GM12878 (cell line): Measurements from ENCODE around the gene PIM2. TPM values are rescaled to one million over a fixed set of nuclear protein-coding genes. Genes with fewer than 3 reads are reported as not detected.

ENCODE experiments used
- ATAC-seq: fragments of 200-7000 bp; cut with Tn5 transposase; 3 replicates; pipeline ENCODE4 v1.9.1; 2020; ENCODE audit warnings: mild to moderate bottlenecking, moderate library complexity
- BruUV-seq: library from RNA; stranded (reverse); fragments of 400-500 nt; replicated peaks from 2 replicates; lab custom pipeline; 2021; lab: Mats Ljungman, UMichigan
- CTCF ChIA-PET: fragments of 300-600 bp; sonication (Branson Sonifier 250); formaldehyde crosslinking; extraction: SDS; loops from one replicate; lab custom pipeline; 2021; ENCODE audit warnings: inconsistent platforms; lab: Yijun Ruan, JAX
- POLR2A ChIA-PET: fragments of 350-600 bp; formaldehyde crosslinking; extraction: SDS; loops from one replicate; lab custom pipeline; 2021; ENCODE audit warnings: inconsistent platforms; lab: Charles Lee
- RAD21 ChIA-PET: fragments of 300-600 bp; sonication (Branson Sonifier 250); formaldehyde crosslinking; loops from one replicate; lab custom pipeline; 2023; ENCODE audit warnings: antibody characterized with exemption; ENCODE audit not compliant: unreplicated experiment; lab: Charles Lee
- SMC1A ChIA-PET: fragments of 300-600 bp; sonication (Branson Sonifier 250); formaldehyde crosslinking; loops from one replicate; lab custom pipeline; 2023; ENCODE audit not compliant: unreplicated experiment, uncharacterized antibody; lab: Charles Lee
- DNase-seq: peaks from one replicate; pipeline ENCODE4 v3.0.0-alpha.2; 2011; ENCODE audit warnings: low read depth, low spot score
- FAIRE-seq: peaks from 3 replicates; lab custom pipeline; 2011; peaks lifted over from hg19 to GRCh38; lab: Jason Lieb, UNC
- H2AFZ ChIP-seq: 2 replicates; pipeline ENCODE4 v1.6.0; 2011; ENCODE audit warnings: low read depth, low read length, control low read depth; ENCODE audit not compliant: control insufficient read depth
- H3K27ac ChIP-seq: 2 replicates; pipeline ENCODE4 v1.5.1; 2011; ENCODE audit warnings: control low read depth; ENCODE audit not compliant: control insufficient read depth, insufficient read depth
- H3K27me3 ChIP-seq, 2 experiments: replicated peaks in 1 of 2; 2 replicates each; pipeline versions ENCODE4 v1.6.0 to v1.6.1; 2011; ENCODE audit warnings: low read length in 1 of 2; ENCODE audit not compliant: control insufficient read depth in 2 of 2, insufficient read depth in 2 of 2
- H3K36me3 ChIP-seq, 2 experiments: 2 replicates each; pipeline ENCODE4 v1.5.1; 2011; ENCODE audit warnings: low read length in 1 of 2; ENCODE audit not compliant: control insufficient read depth in 2 of 2, insufficient read depth in 2 of 2
- H3K4me1 ChIP-seq: 2 replicates; pipeline ENCODE4 v1.6.1; 2011; ENCODE audit warnings: mild to moderate bottlenecking, low read length, moderate library complexity, mixed read lengths; ENCODE audit not compliant: control insufficient read depth, insufficient read depth
- H3K4me2 ChIP-seq: 2 replicates; pipeline ENCODE4 v1.6.0; 2011; ENCODE audit warnings: control low read depth; ENCODE audit not compliant: control insufficient read depth, insufficient read depth
- H3K4me3 ChIP-seq: fragments of 200-600 bp; sonication (generic); 2 replicates; pipeline ENCODE4 v1.5.1; 2016
- H3K79me2 ChIP-seq: 2 replicates; pipeline ENCODE4 v1.6.0; 2011; ENCODE audit warnings: low read length; ENCODE audit not compliant: control insufficient read depth, insufficient read depth
- H3K9ac ChIP-seq: 2 replicates; pipeline ENCODE4 v1.8.0; 2011; ENCODE audit warnings: low read length, control low read depth, mixed read lengths; ENCODE audit not compliant: control insufficient read depth, insufficient read depth
- H3K9me3 ChIP-seq: replicated peaks from 3 replicates; pipeline ENCODE4 v1.5.1; 2011; ENCODE audit warnings: mild to moderate bottlenecking, low read length; ENCODE audit not compliant: control insufficient read depth, insufficient read depth
- H4K20me1 ChIP-seq: 2 replicates; pipeline ENCODE4 v1.6.0; 2011; ENCODE audit not compliant: control insufficient read depth, insufficient read depth
- IKZF2 ChIP-seq, 2 experiments: fragments of 450-650 bp; IDR thresholded peaks; 2 replicates each; pipeline ENCODE4 v1.6.1; 2017; ENCODE audit warnings: mild to moderate bottlenecking in 2 of 2, moderate library complexity in 2 of 2
- MEF2B ChIP-seq: fragments of 450-650 bp; IDR thresholded peaks from 2 replicates; pipeline ENCODE4 v1.6.1; 2018; ENCODE audit warnings: mild to moderate bottlenecking, moderate library complexity; ENCODE audit not compliant: partially characterized antibody, poor library complexity, severe bottlenecking
- POLR2A ChIP-seq: IDR thresholded peaks from 2 replicates; pipeline ENCODE4 v1.6.1; 2011; ENCODE audit warnings: low read depth, mild to moderate bottlenecking, low read length
- POLR2AphosphoS5 ChIP-seq: IDR thresholded peaks from 2 replicates; pipeline ENCODE4 v1.6.1; 2011; ENCODE audit warnings: mild to moderate bottlenecking, low read length, inconsistent platforms
- WGBS: methylation state at CpG from one replicate; pipeline ENCODE4 v1.1.6; 2016; ENCODE audit warnings: low lambda C conversion rate; ENCODE audit not compliant: insufficient replicate concordance, insufficient coverage; ENCODE audit errors: missing lambda C conversion rate; 5-methylcytosine and 5-hydroxymethylcytosine counted together
- in situ Hi-C: fragments of 300-500 bp; cut with MboI; formaldehyde crosslinking; loops from 9 replicates; pipeline ENCODE4 v1.14.3; 2018; ENCODE audit warnings: mixed read lengths
- intact Hi-C: fragments of 100-400 bp; cut with micrococcal nuclease; formaldehyde crosslinking; loops from one replicate; pipeline ENCODE4 v1.14.2; 2022; ENCODE audit not compliant: unreplicated experiment
- polyA plus RNA-seq, 11 experiments: library from polyadenylated mRNA; depleted of rRNA in 4 of 11; unstranded in 6 of 11; stranded (reverse) in 5 of 11; fragments of >200 nt; fragmentation: Nextera tagmentation in 4 of 11; fragmentation: Illumina TruSeq in 1 of 11; extraction: Ambion mirVana in 4 of 11; extraction: Trizol in 1 of 11; gene quantifications; 1 replicate in 1 of 11; 2 replicates in 10 of 11; pipeline versions ENCODE4 v1.2.1 to v1.2.3, GENCODE V29; 2011 to 2016; ENCODE audit warnings: inconsistent platforms in 2 of 11, missing spikeins in 2 of 11, low read depth in 1 of 11
- total RNA-seq, 4 experiments: library from RNA; depleted of rRNA in 3 of 4; stranded (reverse); fragments of >200 nt in 3 of 4; fragmentation: Illumina TruSeq in 1 of 4; extraction: Trizol in 1 of 4; gene quantifications; 2 replicates each; pipeline versions ENCODE4 v1.2.1 to v1.2.3, GENCODE V29; 2013 to 2021
- TF ChIP-seq, protein P1 (sequence below): fragments of 450-650 bp; IDR thresholded peaks from 2 replicates; pipeline ENCODE4 v1.6.1; 2017; ENCODE audit warnings: mild to moderate bottlenecking, moderate library complexity
- TF ChIP-seq, protein P2 (sequence below): IDR thresholded peaks from 2 replicates; pipeline ENCODE4 v1.6.1; 2012; ENCODE audit warnings: low read depth, low read length, improper control_type of control experiment

PIM2 gene
- total and polyA plus RNA-seq, 10 of the 15 experiments (the other 5 are each of a cell fraction or from before 2014, with no cell fraction given): 19.2 to 96.8 (median 32.3) TPM

DNA sequence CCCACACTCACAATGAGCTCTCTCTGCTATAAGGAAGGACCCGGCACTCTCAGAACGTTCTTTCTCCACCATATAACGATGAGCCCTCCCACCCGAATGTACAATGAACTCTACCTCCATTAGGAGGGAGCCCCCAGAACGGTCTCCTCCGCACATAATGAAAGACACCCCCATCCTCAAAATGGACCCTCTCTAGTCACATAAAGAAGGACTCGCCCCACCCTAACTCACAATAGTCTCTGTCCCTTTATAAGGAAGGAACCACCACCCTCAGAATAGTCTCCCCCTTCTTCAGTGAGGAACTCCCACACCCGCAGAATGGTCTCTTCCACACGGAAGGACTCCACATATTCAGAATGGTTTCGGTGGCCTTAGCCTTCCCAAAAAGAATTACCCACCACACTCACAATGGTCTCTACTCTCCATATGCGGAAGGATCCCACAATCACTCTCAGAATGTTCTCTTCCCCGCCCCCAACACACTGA is 7.9 kb downstream of the PIM2 start (continued):
- TF ChIP-seq, protein P1, sequence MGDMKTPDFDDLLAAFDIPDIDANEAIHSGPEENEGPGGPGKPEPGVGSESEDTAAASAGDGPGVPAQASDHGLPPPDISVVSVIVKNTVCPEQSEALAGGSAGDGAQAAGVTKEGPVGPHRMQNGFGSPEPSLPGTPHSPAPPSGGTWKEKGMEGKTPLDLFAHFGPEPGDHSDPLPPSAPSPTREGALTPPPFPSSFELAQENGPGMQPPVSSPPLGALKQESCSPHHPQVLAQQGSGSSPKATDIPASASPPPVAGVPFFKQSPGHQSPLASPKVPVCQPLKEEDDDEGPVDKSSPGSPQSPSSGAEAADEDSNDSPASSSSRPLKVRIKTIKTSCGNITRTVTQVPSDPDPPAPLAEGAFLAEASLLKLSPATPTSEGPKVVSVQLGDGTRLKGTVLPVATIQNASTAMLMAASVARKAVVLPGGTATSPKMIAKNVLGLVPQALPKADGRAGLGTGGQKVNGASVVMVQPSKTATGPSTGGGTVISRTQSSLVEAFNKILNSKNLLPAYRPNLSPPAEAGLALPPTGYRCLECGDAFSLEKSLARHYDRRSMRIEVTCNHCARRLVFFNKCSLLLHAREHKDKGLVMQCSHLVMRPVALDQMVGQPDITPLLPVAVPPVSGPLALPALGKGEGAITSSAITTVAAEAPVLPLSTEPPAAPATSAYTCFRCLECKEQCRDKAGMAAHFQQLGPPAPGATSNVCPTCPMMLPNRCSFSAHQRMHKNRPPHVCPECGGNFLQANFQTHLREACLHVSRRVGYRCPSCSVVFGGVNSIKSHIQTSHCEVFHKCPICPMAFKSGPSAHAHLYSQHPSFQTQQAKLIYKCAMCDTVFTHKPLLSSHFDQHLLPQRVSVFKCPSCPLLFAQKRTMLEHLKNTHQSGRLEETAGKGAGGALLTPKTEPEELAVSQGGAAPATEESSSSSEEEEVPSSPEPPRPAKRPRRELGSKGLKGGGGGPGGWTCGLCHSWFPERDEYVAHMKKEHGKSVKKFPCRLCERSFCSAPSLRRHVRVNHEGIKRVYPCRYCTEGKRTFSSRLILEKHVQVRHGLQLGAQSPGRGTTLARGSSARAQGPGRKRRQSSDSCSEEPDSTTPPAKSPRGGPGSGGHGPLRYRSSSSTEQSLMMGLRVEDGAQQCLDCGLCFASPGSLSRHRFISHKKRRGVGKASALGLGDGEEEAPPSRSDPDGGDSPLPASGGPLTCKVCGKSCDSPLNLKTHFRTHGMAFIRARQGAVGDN: no peak
- no peak for TF ChIP-seq IKZF2 (IDR thresholded peaks at IDR 0.05)
- TF ChIP-seq, all 136 proteins: peak for 5

DNA sequence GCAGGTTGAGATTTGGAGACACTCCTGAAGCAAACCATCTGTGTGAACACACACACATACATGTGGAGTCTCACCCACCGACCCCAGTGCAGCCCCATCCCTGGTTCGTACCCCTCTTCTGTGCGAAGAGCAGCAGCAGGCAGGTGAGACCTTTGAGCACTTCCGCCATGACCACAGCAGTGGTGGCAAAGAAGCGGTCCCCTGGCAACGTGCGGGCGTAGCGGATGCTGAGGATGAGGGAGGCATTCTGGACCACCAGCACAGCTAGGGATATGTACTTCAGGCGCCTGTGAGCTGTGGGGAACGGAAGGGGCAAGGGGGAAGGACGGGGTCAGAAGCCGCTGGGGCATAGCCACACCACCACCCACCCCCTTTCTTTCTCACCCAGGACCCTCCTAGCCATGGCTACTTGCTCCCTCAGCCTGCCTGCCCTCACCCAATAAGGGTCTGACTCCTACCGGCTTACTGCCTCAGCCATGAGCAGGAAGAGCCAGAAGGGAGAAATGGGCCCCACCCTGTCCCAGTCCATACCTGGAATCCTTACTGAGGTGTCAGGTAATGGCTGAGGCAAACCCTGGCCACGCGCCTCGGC is 9.0 kb downstream of the PIM2 start:
- Histone ChIP-seq H3K79me2 (peaks cover 16% of the 10 kb centered on the region), H3K9me3 (no peaks in the 10 kb centered on the region; the same call in 2 of the 3 replicates), H3K27me3 (no peaks in the 10 kb centered on the region), H3K36me3 (peaks cover 3 to 8% of the 10 kb centered on the region in 2 experiments; a peak in 3 of 4 replicates), H3K4me2 (no peak overlapping the region), H4K20me1 (peaks cover 5% of the 10 kb centered on the region; the same call in 1 of the 2 replicates), H3K4me1 (no peaks in the 10 kb centered on the region), H2AFZ (no peak overlapping the region), H3K9ac (no peak overlapping the region), H3K4me3 (no peak overlapping the region), H3K27ac (no peak overlapping the region)
- SMC1A ChIA-PET: no interaction called here
- FAIRE-seq: no peak
- intact Hi-C loops: loop anchor here (5.0 kb wide), 2 partner anchors 38 to 212 kb away; partner anchors contain the start of gene SUV39H1
- peak; percentile 55 for TF ChIP-seq POLR2A
- no peak for TF ChIP-seq MEF2B
- peak; percentile 1; the same call in 1 of the 2 replicates for TF ChIP-seq POLR2AphosphoS5
- TF ChIP-seq, protein P2, sequence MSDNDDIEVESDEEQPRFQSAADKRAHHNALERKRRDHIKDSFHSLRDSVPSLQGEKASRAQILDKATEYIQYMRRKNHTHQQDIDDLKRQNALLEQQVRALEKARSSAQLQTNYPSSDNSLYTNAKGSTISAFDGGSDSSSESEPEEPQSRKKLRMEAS: no peak
- no peak for ATAC-seq
- POLR2A ChIA-PET: no interaction called here
- RAD21 ChIA-PET: no interaction called here
- DNase-seq: no peak
- BruUV-seq: no TSS peak
- in situ Hi-C loops: no loop called here
- 68% methylated on average over 17 of the region's 17 CpGs for WGBS
- CTCF ChIA-PET: interaction anchor here (0.9 kb wide), 1 partner anchor 12 kb away, joined by 3 read pairs; no protein-coding TSS in a partner anchor
